Spleen (tissue), 11 donors: ENCODE results near the gene FMN2. TPM values are rescaled to one million over a fixed set of nuclear protein-coding genes. Genes with fewer than 3 reads are reported as not detected.

Experiments used
- DNase-seq: peaks from one replicate; pipeline ENCODE4 v3.0.0-alpha.2; 2020
- H3K27ac ChIP-seq, 8 donors: fragments of 200-600 bp; sonication (generic) in 7 of 8; 1 replicate in 4 of 8; 2 replicates in 4 of 8; pipeline versions ENCODE4 v1.5.0 to v1.8.0; 2016 to 2021; ENCODE audit warnings: inconsistent platforms in 4 of 8, mild to moderate bottlenecking in 4 of 8, moderate library complexity in 1 of 8
- H3K27me3 ChIP-seq, 7 donors: fragments of 200-600 bp; sonication (generic) in 6 of 7; replicated peaks in 1 of 7; 1 replicate in 4 of 7; 2 replicates in 3 of 7; pipeline versions ENCODE4 v1.5.0 to v1.8.0; 2016 to 2021; ENCODE audit warnings: inconsistent platforms in 3 of 7, mild to moderate bottlenecking in 1 of 7
- H3K36me3 ChIP-seq, 6 donors: fragments of 200-600 bp; sonication (generic) in 5 of 6; 1 replicate in 4 of 6; 2 replicates in 2 of 6; pipeline versions ENCODE4 v1.5.0 to v1.8.0; 2016 to 2021; ENCODE audit warnings: inconsistent platforms in 2 of 6
- H3K4me1 ChIP-seq, 6 donors: fragments of 200-600 bp; sonication (generic) in 5 of 6; 1 replicate in 3 of 6; 2 replicates in 3 of 6; pipeline versions ENCODE4 v1.5.0 to v1.8.0; 2016 to 2021; ENCODE audit warnings: inconsistent platforms in 3 of 6
- H3K4me3 ChIP-seq, 8 donors: fragments of 200-600 bp; sonication (generic) in 7 of 8; 1 replicate in 4 of 8; 2 replicates in 4 of 8; pipeline versions ENCODE4 v1.5.0 to v1.8.0; 2016 to 2021; ENCODE audit warnings: inconsistent platforms in 4 of 8, mild to moderate bottlenecking in 4 of 8, moderate library complexity in 2 of 8
- H3K9me3 ChIP-seq, 8 donors: fragments of 200-600 bp; sonication (generic) in 7 of 8; 1 replicate in 4 of 8; 2 replicates in 4 of 8; pipeline versions ENCODE4 v1.5.0 to v1.8.0; 2016 to 2021; ENCODE audit warnings: inconsistent platforms in 4 of 8
- CTCF ChIP-seq, 11 experiments: fragments of 200-600 bp in 7 of 11; fragments of 450-650 bp in 4 of 11; sonication (generic) in 4 of 11; IDR thresholded peaks in 8 of 11; conservative IDR thresholded peaks in 3 of 11; 1 replicate in 7 of 11; 2 replicates in 4 of 11; pipeline versions ENCODE4 v1.4.0 to v1.8.0; 2016 to 2021; ENCODE audit warnings: antibody characterized with exemption in 11 of 11, inconsistent platforms in 4 of 11, mild to moderate bottlenecking in 1 of 11
- POLR2A ChIP-seq, 3 donors: fragments of 450-650 bp; IDR thresholded peaks; one replicate each; pipeline ENCODE4 v1.5.1; 2017; ENCODE audit warnings: antibody characterized with exemption in 3 of 3, mild to moderate bottlenecking in 1 of 3
- POLR2AphosphoS5 ChIP-seq, 3 donors: sonication (generic); formaldehyde crosslinking; IDR thresholded peaks; one replicate each; pipeline ENCODE4 v1.5.1; 2017; ENCODE audit warnings: antibody characterized with exemption in 3 of 3
- WGBS, 5 donors: extraction: QIAGEN DNeasy Blood & Tissue Kit in 3 of 5; methylation state at CpG; one replicate each; pipeline versions ENCODE4 v1.1.5 to v1.1.7; 2013 to 2018; 5-methylcytosine and 5-hydroxymethylcytosine counted together
- intact Hi-C: fragments of 100-400 bp; cut with DNase I; formaldehyde crosslinking; loops from one replicate; pipeline ENCODE4 v1.15.0; 2023; ENCODE audit warnings: low total_unique reads
- polyA plus RNA-seq, 3 donors: library from polyadenylated mRNA; stranded (reverse); fragments of 200-250 nt; gene quantifications; one replicate each; pipeline ENCODE4 v1.2.1, GENCODE V29; 2013
- small RNA-seq, 4 donors: library from RNA; depleted of rRNA; stranded (forward); fragments of <200 nt; gene quantifications; one replicate each; pipeline ENCODE3, GENCODE V24; 2016
- total RNA-seq, 7 donors: library from RNA; depleted of rRNA in 3 of 7; stranded (reverse); fragments of >200 nt in 3 of 7; fragmentation: NEBNext Ultra II Directional in 4 of 7; extraction: Animal tissue kit (Norgen Biotek cat#: 25700) in 4 of 7; gene quantifications; one replicate each; pipeline versions ENCODE4 v1.1.0 to v1.2.1, GENCODE V29; 2016 to 2021
- donor health status: healthy with polysubstance abuse.
- donor health status: DM: no; HTN: no; CAD: no; lungs with moderate emphysema.
- donor health status: DM: no; HTN: no; CAD: no.
- donor health status: Bipolar disorder and iron deficiency.
- donor health status: healthy.
- donor health status: DM: no; HTN: no; CAD: no.
- donor health status: DM: yes; HTN: yes; CAD: no.

Gene FMN2
- total and polyA plus RNA-seq, 10 donors = 0.04 to 0.24 (median 0.12) TPM; not detected in 6

- 60 to 78% (median 64%) methylated on average over 6 of the region's 6 CpGs for WGBS, 5 donors
- TF ChIP-seq POLR2AphosphoS5 (IDR thresholded peaks at IDR 0.05) (no peak), CTCF (IDR thresholded peaks at IDR 0.05 in 8 of 11, conservative IDR thresholded peaks at IDR 0.05 in 3 of 11) (no peak), POLR2A (IDR thresholded peaks at IDR 0.05) (no peak)
- Histone ChIP-seq H3K27me3 (no peaks in the 10 kb centered on the region), H3K4me3 (no peak overlapping the region), H3K36me3 (no peaks in the 10 kb centered on the region), H3K4me1 (no peaks in the 10 kb centered on the region), H3K27ac (no peak overlapping the region), H3K9me3 (no peaks in the 10 kb centered on the region)
- intact Hi-C loops = no loop called here
- DNase-seq = no peak
Observed at GRCh38 chr1:240522122-240522822, 430.6 kb downstream of the FMN2 start.

GRCh38 chr1:240524356-240525069, 432.8 kb downstream of the FMN2 start:
- intact Hi-C loops = no loop called here
- no peak overlapping the region for H3K4me3 ChIP-seq
- DNase-seq = no peak
- TF ChIP-seq POLR2A (IDR thresholded peaks at IDR 0.05) = no peak
- TF ChIP-seq CTCF (IDR thresholded peaks at IDR 0.05 in 8 of 11, conservative IDR thresholded peaks at IDR 0.05 in 3 of 11) = no peak
- no peak for TF ChIP-seq POLR2AphosphoS5 (IDR thresholded peaks at IDR 0.05)
- no peaks in the 10 kb centered on the region for H3K9me3 ChIP-seq
- no peaks in the 10 kb centered on the region for H3K4me1 ChIP-seq
- 61 to 70% (median 65%) methylated on average over 4 of the region's 4 CpGs for WGBS, 5 donors
- no peaks in the 10 kb centered on the region for H3K27me3 ChIP-seq
- H3K36me3 ChIP-seq = no peaks in the 10 kb centered on the region
- H3K27ac ChIP-seq = no peak overlapping the region

Small RNAs within 50 kb of the gene (small RNA-seq; reads per million reads assigned to genes)
- gene RF00019 = 0 reads per million in 4 donors
